NB4 (cell line): Measurements from ENCODE around the gene LARP4B.

Source experiments
- DNase-seq: peaks from one replicate; pipeline ENCODE4 v3.0.0; 2010; ENCODE audit warnings: low read depth
- H3K4me3 ChIP-seq: one replicate; pipeline ENCODE4 v1.5.1; 2011; ENCODE audit warnings: mild to moderate bottlenecking, low read depth, low read length, moderate library complexity
- MYC ChIP-seq: IDR thresholded peaks from 2 replicates; pipeline ENCODE4 v1.6.1; 2011; ENCODE audit warnings: low read depth, low read length
- POLR2A ChIP-seq: IDR thresholded peaks from 2 replicates; pipeline ENCODE4 v1.6.1; 2011; ENCODE audit warnings: mild to moderate bottlenecking; ENCODE audit not compliant: insufficient read length; ENCODE audit errors: extremely low read depth
- TF ChIP-seq, protein P1 (sequence below): IDR thresholded peaks from one replicate; pipeline ENCODE4 v1.5.1; 2012; ENCODE audit warnings: low read depth, low read length
- TF ChIP-seq, protein P2 (sequence below): IDR thresholded peaks from 2 replicates; pipeline ENCODE4 v1.6.1; 2011; ENCODE audit warnings: low read depth, low read length

LARP4B gene

DNA sequence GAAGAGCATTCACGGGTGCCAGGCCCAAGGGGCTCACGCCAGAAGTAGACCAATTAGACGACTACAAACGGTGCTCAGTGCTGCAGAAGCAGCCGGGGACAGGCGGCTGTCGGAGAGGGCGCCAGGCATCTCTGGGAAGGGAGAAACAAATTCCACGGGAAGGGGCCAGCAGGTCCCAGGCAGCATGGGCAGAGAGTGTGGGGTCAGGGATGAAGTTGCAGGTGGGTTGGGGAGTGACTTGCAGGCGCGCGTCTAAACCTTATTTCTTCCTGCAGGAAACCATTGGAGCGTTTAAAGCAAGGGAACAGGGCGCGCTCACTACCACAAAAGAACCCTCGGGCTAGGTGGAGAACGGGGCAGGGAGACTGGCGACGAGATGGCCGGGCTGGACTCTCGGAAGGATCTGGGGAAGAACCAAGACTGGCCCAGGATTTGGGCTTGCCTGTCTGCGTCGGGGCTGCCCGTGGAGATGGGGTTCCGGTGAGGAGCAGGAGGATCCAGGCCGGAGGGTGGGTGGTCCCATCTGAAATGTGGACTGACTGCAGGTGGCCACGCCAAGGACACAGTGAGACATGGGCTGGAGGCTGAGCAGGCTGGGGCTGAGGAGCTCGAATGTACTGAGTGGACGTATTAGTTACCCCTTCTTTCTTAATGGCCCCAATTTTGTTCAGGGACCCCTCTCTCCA lies 125.7 kb downstream of the LARP4B start:
- DNase-seq: no peak
- H3K4me3 ChIP-seq: no peak overlapping the region
- TF ChIP-seq POLR2A: no peak
- TF ChIP-seq, protein P1, sequence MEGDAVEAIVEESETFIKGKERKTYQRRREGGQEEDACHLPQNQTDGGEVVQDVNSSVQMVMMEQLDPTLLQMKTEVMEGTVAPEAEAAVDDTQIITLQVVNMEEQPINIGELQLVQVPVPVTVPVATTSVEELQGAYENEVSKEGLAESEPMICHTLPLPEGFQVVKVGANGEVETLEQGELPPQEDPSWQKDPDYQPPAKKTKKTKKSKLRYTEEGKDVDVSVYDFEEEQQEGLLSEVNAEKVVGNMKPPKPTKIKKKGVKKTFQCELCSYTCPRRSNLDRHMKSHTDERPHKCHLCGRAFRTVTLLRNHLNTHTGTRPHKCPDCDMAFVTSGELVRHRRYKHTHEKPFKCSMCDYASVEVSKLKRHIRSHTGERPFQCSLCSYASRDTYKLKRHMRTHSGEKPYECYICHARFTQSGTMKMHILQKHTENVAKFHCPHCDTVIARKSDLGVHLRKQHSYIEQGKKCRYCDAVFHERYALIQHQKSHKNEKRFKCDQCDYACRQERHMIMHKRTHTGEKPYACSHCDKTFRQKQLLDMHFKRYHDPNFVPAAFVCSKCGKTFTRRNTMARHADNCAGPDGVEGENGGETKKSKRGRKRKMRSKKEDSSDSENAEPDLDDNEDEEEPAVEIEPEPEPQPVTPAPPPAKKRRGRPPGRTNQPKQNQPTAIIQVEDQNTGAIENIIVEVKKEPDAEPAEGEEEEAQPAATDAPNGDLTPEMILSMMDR: no peak
- TF ChIP-seq, protein P2, sequence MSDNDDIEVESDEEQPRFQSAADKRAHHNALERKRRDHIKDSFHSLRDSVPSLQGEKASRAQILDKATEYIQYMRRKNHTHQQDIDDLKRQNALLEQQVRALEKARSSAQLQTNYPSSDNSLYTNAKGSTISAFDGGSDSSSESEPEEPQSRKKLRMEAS: no peak
- no peak for TF ChIP-seq MYC

DNA sequence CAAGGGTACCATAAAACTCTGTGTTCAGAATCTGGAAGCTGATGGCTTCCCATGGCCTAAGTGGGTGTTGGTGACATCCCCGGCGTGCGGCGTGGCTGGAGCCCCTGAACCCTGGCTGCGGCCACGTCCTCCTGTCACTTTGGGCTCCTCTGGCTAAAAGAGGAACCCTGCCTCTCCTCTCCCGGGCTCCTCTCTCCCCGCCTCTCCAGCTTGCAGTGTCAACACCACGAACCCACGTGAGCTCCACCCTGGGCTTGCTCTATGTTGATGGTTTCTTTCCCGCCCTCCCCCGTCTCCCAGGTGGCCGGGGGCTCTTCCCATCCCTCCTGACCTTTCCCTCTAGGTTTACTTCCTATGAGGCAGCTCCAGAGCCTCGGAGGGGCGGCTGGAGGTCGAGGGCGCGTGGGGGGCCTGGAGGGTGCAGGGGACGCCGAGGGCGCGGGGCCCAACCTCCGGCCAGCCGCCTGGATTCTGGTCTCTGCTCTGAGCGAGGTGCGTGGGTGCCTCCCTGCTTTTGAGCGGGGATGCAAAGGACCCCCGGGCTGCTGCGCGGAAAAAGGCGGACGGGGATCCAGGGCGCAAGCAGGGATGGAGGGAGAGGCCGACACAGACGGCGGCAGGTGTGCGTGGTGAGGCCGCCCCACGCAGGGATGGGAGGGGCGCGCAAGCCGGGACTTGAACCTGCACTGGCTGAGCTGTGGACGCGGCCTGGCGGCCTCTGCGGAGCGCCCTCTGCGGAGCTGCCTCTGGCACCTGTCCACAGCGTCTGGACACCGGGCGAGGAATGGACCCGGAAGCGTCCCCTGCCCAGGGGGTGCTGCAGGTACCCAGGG lies 126.5 kb downstream of the LARP4B start:
- peak; percentile 40 for DNase-seq
- TF ChIP-seq POLR2A (peak; percentile 11), MYC (no peak)
- TF ChIP-seq, protein P2: no peak
- TF ChIP-seq, protein P1: no peak

DNA sequence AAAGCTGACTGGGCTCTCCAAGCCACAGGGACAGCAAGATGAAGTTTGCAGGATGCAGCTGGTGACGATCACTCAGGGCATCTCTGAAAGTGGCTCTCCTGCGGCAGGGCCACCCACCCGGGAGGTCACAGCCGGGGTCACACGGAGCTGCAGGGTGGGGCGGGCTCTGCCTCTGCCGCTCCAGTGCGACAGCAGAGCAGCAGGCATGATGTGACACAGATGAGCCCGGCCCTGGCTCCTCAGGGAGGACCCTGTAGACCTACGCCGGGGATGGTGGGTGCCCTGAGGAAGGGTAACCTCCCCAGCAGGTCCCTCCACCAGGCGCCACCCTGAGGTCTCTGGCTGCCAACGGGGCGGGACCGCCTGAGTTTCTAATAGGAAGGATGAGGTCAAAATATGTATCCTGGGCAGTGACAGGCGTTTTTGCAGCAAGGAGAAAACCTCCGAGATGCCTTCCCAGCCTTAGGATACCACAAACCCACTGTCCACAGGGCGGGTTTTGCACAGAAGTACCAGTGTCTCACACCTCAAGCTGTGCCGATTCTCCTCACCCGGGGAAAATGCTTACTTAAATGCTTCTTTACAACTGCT lies 127.2 kb downstream of the LARP4B start:
- DNase-seq: no peak
- TF ChIP-seq, protein P1: no peak
- TF ChIP-seq, protein P2: no peak
- TF ChIP-seq MYC: no peak
- TF ChIP-seq POLR2A: no peak
- H3K4me3 ChIP-seq: no peak overlapping the region

More for the DNA sequence above, 126.5 kb downstream of the LARP4B start:
- H3K4me3 ChIP-seq: no peak overlapping the region

DNA sequence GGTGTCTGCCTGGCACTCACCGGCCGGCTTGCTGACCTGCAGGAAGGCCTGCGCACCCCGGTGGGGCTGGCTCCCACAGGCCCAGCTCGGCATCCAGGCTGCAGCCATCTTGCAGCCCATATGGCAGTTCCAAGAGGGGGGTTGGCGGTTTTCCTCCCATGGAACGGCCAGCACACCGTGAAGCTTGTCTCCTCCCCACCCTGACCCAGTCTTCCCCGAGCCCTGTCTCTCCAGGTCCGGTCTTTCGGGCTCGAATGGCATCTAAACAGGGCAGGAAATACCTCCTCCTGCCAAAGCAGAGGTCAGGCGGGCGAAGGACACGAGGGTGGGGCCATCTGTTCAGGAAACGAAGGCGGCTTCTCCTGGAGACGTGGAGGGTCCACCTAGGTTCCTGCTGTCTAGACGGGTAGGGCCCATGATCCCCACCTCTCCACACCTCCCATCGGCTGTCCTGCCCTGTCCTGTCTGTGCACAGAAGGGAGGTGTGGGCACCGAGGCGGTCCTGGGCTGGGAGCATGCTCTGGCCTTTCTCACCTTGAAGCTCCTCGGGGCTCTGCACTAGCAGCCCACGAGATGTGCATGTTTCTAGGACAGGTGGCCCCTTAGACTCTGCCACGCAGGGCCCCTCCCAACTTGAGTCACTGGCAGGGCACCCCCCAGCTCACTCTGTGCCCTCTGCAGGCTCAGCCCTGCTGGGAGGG lies 128.3 kb downstream of the LARP4B start:
- TF ChIP-seq, protein P2: no peak
- TF ChIP-seq MYC: no peak
- no peak for TF ChIP-seq POLR2A
- TF ChIP-seq, protein P1: no peak
- H3K4me3 ChIP-seq: no peak overlapping the region
- no peak for DNase-seq

DNA sequence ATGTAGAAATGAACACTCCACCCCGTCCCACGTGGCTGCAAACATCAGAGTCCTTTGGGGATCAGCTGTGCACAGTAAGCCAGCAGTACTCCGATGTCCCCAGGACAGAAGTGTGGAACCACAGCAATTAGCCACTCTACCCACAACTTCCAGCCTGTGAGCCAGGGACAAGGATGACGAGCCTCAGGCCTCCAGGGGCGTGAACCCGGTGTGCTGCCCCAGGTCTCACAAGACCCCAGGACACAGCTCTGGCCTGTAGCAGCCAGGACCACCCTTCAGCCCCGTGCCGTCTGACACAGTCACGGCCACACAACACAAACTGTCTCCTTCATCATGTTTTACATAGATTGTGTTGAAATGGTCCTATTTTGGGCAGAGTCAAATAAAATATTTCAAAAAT lies 129.0 kb downstream of the LARP4B start:
- no peak overlapping the region for H3K4me3 ChIP-seq
- DNase-seq: no peak
- no peak for TF ChIP-seq MYC
- TF ChIP-seq, protein P2: no peak
- no peak for TF ChIP-seq POLR2A
- TF ChIP-seq, protein P1: no peak
